CD4-positive, alpha-beta T cell treated with Interleukin-17A for 1 hour (primary cell): ENCODE measurements around the gene RPL28.

ENCODE experiments used
- DNase-seq: peaks from one replicate; pipeline ENCODE4 v3.0.0-alpha.2; 2020

RPL28 gene

GRCh38 chr19:55451965-55452748, 66.4 kb downstream of the RPL28 start:
- peak; percentile 46 for DNase-seq
